ENCODE data around the gene MLLT3.

Gene MLLT3

DNA sequence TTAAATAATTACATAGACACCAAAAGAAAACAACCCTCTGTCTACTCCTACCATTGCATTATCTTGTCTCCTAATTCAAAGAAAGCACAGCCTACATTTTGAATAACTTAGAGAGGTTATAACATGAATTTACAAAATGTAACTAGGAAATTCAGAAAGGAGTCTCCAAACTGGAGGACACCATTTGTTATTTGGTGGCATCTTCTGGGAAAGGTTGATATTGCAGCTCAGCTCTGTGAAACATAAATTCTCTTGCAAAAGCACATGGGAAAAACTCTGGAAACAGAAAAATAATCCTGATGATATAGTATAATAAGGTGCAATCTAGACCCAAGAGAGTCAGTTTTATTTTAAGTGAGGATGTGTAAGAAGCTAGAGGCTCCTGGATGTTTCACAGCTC is 215.3 kb downstream of the MLLT3 start:
- no peak for DNase-seq

DNA sequence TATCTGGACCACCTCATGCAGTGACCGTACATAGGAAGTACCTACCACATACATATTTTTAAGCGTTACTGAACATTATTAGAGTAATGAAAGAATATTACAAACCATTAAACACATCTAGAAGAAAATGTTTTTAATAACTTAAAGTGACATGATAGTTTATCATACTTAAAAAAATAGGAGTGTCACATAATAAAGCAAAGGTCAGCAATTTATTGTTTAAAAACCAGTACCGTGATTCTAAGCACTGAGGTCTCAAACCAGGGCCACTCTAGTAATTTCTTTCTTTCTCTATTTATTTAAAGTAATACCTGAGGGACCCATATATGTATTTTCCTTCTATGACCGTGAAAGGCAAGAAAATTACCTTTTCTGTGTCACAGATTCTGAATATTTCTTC is 216.0 kb downstream of the MLLT3 start:
- no peak for DNase-seq

GRCh38 chr9:20405616-20406015 is 216.7 kb downstream of the MLLT3 start:
- no peak for DNase-seq

GRCh38 chr9:20405078-20405477 is 217.2 kb downstream of the MLLT3 start:
- no peak for DNase-seq

- no peak for DNase-seq
Measured at GRCh38 chr9:20404192-20404813, 218.0 kb downstream of the MLLT3 start.

DNA sequence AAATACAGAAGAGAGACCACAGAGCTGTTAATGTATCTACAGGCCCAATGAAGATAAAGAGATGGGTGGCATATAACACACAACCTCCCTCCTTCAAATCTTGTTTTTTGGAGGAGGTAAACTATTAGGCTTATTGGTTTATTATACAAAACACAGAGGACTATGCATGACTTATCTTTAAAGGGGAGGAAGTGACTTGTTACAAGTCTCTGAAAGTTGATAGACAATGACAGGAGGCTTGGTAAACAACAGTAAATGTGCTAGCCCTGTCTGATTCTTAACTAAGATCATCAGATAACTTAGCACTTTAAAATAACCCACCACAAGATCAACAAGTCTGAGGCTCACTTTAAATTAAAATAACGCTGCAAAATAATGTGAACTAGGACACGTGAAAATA is 219.0 kb downstream of the MLLT3 start:
- DNase-seq = no peak

DNA sequence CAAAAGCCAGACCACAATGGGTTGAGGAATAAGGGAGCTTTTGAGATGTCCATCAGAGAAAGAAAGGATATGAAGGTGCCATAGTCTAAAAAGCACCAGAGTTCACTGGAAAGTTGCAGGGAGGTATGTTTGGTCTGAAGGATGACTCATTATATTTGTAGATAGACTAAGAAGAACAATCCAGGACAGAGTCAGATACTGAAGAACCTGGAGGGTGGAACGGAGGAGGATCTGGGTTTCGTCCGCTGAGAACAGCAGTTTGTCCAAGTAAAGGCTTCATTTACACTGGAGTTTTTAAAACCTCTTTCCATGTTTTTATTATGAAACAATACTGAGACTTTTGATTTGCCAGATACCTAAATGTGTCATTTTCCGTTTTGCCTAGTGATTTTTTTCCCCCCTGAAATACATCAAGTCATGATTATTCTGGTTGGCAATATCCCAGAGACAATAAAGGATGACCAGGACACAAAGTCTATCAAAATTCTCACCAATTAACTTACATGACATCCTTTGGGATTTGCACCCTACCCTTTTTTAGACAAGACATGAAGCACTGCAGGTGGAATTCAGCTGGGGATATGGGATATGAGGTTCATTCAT is 219.9 kb downstream of the MLLT3 start:
- DNase-seq = no peak

DNA sequence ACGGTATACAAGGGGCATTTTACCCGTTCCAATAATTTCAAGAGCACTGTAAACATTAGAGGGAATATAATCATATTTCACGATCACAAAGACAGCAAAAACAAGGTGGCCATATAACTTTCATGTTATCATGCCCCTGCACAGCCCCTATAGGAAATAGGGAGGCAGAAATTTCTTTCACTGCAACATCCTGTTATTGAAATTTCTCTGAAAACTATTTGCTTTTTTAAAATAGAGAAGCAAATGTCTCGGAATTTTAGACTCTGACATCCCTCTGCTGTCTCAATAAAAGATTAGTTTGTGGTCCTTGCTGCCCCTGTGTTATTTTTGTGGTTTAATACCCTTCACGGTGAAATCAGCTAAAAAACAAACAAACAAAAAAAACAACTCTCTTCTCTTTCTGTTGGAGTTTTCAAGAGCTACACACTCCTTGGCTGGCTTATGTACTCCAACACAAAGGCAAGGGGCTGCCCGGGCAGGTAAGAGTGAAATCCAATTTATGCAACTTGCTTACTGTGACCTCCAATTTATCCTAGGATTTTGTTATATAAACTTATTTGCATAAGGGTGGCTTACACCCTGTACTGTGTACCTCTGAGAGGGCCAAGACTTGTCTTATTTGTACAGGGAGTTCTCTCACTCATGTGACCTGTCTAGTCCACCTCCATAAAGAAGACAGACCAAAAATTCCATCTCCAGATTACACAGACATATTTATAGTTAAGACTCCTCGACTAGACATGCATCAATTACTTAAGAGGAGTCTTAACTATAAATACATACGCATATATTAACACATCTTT is 223.6 kb downstream of the MLLT3 start:
- no peak for DNase-seq

DNA sequence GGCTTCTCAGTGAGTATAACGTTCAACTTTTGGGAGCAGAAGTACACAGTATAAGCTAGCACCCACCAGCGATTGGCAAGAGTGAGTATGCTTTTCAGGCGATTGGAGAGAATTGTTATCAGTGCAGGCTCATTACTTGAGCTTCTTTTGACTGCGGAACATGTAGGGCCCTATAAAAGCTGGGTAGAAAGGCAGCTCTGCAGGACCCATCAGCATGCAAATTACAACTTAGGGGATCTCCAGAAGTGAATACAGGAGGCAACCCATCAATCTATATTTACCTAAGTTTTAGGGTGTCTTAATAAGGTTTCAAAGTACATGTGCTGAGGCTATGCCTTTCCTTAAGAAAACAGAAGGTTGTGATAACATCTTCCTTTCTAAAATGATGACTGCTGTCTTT is 225.0 kb downstream of the MLLT3 start:
- DNase-seq = no peak

DNA sequence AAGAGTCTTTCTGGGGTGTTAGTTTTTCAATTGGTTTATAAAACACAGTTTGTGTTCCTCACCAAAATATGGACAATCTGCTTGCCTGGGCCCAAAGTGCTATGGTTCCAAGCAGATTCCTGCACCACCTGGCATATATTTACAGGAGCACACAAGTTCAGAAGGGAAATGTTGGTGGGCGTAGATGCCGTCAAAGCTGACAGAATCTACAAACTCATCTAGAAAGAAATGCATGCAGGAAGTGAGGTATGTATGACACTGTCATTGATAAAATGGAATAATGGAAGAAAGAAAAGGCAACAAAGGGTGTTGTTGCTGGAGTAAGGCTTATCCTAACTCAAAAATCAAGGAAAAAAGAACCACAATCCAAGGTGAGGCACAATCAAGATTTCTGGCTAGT is 225.8 kb downstream of the MLLT3 start:
- no peak for DNase-seq

DNA sequence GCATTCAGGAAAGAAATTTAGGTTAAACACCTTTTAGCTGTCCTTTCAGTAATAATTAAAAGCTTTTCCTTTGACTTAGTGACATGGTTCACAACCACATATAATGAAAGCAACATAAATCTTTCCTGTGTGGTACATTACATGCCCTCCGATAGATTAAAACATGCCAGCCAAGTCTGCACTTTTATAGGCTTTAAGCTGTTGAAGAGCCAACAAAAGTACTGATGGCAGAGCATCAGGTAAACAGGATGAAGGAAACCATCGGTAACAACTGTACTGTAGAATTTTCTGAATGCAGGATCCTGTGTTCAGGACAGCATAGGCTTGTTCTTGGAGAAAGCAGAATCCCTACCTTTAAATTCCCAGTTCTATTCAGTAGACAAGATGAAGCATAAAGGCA is 226.6 kb downstream of the MLLT3 start:
- no peak for DNase-seq

DNA sequence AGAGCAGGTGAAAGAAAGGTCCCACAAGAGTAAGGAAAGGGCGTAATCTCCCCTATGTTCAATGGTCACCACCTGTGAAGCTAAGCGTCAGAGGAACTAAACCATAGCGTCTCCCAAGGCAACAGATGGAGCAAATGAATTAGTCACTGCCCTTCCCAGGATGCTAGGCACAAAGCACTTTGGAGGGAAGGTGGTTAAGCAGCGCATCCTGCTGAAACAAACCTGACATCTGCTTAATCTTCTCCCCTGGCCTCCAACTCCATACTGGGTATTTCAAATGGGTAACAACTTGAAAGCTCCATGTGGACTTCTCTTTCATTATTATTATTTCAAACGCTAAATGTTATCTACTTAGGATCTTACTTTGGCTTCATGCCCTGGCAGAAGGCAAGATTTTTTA is 227.3 kb downstream of the MLLT3 start:
- no peak for DNase-seq

GRCh38 chr9:20391208-20391607 is 231.1 kb downstream of the MLLT3 start:
- no peak for DNase-seq

- no peak for DNase-seq
Measured at GRCh38 chr9:20390400-20390799, 231.9 kb downstream of the MLLT3 start.

DNA sequence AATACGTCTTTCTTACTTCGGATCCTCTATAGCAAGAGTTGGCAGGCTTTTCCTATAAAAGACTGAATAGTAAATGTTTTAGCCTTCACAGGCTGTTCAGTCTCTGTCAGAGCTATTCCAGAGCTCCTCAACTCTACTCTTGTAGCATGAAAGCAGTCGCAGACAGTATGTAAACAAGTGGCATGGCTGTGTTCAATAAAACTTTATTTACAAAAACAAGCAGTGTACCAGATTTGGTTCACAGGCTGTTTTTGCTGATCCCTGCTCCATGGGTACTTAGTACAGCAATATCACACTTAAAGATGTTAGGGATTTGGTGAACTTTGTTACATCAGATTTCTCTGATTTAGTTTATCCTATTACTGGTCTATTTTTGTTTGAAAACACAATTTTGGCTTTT is 235.2 kb downstream of the MLLT3 start:
- no peak for DNase-seq

DNA sequence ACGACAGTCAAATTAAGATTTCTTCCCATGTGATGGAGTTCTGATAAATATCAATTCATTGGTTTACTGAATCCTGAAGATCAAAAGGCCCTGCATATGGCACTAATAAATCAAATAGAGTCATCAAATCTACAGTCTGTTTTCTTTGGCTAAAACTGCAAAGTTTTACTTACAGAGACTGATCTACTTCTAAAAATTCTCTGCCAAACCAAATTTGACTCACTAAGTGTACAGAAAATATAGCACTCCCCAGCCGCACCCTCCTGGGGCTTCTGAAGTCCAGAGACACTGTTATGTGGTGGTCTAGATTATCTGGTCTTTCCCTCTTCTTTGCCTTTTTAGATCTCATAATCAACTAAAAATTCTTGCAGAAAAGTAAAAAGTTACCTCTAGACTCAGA is 237.7 kb downstream of the MLLT3 start:
- DNase-seq = no peak

- no peak for DNase-seq
Measured at GRCh38 chr9:20382460-20383071, 239.7 kb downstream of the MLLT3 start.

- DNase-seq = no peak
Measured at GRCh38 chr9:20380546-20380945, 241.8 kb downstream of the MLLT3 start.

DNA sequence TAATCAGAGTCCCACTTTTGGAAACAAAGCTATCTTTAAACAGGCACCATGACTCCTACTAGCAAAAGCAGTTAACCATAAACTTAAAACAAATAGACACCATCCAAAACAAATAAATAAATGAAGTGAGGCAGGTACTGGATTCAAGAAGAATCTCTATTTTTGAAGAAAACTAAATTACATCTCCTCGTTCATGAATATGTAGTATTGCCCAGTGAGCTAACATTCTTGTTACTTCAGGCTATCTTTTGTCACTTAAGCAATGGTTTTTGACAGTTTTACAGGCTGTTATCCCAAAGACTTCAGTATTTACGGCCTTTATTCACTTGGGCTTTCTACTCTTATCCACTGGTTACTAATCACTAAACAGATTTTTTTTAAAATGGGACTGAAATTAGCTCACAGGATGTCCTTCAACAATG is 242.5 kb downstream of the MLLT3 start:
- DNase-seq = no peak

GRCh38 chr9:20378851-20379250 is 243.4 kb downstream of the MLLT3 start:
- DNase-seq = no peak

- no peak for DNase-seq
Measured at GRCh38 chr9:20377790-20378189, 244.5 kb downstream of the MLLT3 start.

DNA sequence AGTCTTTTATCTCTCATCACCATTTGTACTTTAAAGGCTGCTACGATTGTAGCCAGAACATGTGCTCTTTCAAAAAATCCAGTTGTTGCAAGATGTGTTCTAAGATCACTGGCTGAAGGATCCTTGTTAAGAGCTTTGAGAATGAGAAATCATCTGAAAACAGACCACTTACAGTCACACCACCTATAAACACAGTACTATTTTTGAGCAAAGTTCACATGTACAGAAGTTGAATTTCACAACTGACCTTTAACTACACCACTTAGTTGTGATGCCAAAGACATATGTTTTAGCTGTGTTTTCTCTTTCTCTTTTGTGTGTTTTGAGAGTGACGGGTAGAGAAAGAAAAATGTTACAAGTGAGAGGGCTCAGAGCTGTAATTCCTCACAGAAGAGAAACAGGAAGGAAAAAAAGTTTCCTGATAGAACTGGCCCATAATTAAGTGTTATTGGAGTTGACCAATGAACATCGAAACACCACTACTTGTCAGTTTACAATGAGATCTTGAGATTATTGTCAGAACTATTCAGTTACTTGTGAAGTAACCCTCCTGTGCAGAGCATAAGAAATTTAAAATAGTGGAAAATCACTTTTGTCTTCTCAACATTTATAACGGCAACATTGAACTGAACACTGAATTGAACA is 245.4 kb downstream of the MLLT3 start:
- DNase-seq = no peak

DNA sequence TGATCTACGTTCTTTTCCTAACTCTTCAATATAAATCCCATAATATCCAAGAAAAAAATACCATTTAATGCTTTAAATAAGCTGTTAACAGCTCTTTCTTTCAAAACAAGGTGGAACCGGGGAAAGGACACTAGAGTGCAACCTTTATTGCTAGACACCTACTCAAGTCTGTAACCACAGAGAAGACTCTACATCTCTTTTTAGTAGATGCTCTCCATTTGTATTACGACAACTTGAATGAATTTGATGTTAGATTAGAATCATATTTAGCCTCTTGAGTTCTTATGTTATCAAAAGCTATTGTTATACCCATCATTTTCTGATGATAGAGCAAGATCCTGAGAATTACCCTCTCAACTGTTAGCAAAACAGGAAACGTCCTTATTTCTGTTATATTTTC is 246.3 kb downstream of the MLLT3 start:
- no peak for DNase-seq
